Lung (tissue), 12 donors: Measurements from ENCODE around the gene MICALL1. TPM values are rescaled to one million over a fixed set of nuclear protein-coding genes. Genes with fewer than 3 reads are reported as not detected.

ENCODE experiments used
- ATAC-seq: fragments of 200-7000 bp; cut with Tn5 transposase; one replicate; pipeline ENCODE4 v1.9.1; 2020; ENCODE audit warnings: moderate number of reproducible peaks; ENCODE audit not compliant: insufficient read depth, low FRiP score
- DNase-seq, 3 donors: peaks; one replicate each; pipeline ENCODE4 v3.0.0-alpha.2; 2013 to 2017
- H3K27ac ChIP-seq, 2 donors: one replicate each; pipeline ENCODE4 v1.5.1; 2013; ENCODE audit warnings: mild to moderate bottlenecking in 2 of 2, moderate library complexity in 2 of 2, control low read depth in 1 of 2, inconsistent platforms in 1 of 2, low read depth in 1 of 2, low read length in 1 of 2
- H3K27me3 ChIP-seq, 3 donors: one replicate each; pipeline ENCODE4 v1.5.1; 2013; ENCODE audit warnings: low read length in 2 of 3; ENCODE audit not compliant: control insufficient read depth in 3 of 3, insufficient read depth in 3 of 3
- H3K36me3 ChIP-seq, 4 donors: one replicate each; pipeline ENCODE4 v1.5.1; 2013; ENCODE audit warnings: low read length in 4 of 4, mild to moderate bottlenecking in 1 of 4, moderate library complexity in 1 of 4; ENCODE audit not compliant: control insufficient read depth in 4 of 4, insufficient read depth in 4 of 4
- H3K4me1 ChIP-seq, 5 donors: one replicate each; pipeline ENCODE4 v1.5.1; 2013; ENCODE audit warnings: low read length in 5 of 5, mild to moderate bottlenecking in 2 of 5, moderate library complexity in 1 of 5; ENCODE audit not compliant: control insufficient read depth in 5 of 5, insufficient read depth in 5 of 5
- H3K4me3 ChIP-seq: one replicate; pipeline ENCODE4 v1.5.1; 2013; ENCODE audit warnings: mild to moderate bottlenecking, control low read depth, moderate library complexity
- H3K9ac ChIP-seq, 2 donors: one replicate each; pipeline ENCODE4 v1.5.1; 2013; ENCODE audit warnings: low read length in 2 of 2, control low read depth in 1 of 2; ENCODE audit not compliant: insufficient read depth in 1 of 2
- H3K9me3 ChIP-seq, 4 donors: one replicate each; pipeline ENCODE4 v1.5.1; 2013; ENCODE audit warnings: low read length in 3 of 4, mild to moderate bottlenecking in 1 of 4, moderate library complexity in 1 of 4; ENCODE audit not compliant: control insufficient read depth in 4 of 4, insufficient read depth in 3 of 4
- WGBS, 2 donors: extraction: QIAGEN DNeasy Blood & Tissue Kit; methylation state at CpG; one replicate each; pipeline ENCODE4 v1.1.7; 2013; 5-methylcytosine and 5-hydroxymethylcytosine counted together
- polyA plus RNA-seq, 2 donors: library from polyadenylated mRNA; stranded (reverse); fragments of 200-250 nt; gene quantifications; one replicate each; pipeline ENCODE4 v1.2.1, GENCODE V29; 2013
- total RNA-seq, 2 donors: library from RNA; depleted of rRNA in 1 of 2; stranded (reverse); fragments of >200 nt in 1 of 2; gene quantifications; one replicate each; pipeline ENCODE4 v1.2.1, GENCODE V29; 2014 to 2021
- TF ChIP-seq, protein P1 (sequence below): IDR thresholded peaks from 2 replicates; pipeline ENCODE4 v1.5.1; 2012; ENCODE audit warnings: mild to moderate bottlenecking; ENCODE audit errors: control extremely low read depth, extremely low read depth
- donor health status: control.
- donor health status: control.
- donor health status: Bipolar disorder and iron deficiency.
- donor health status: healthy.
- donor health status: DM: yes; HTN: yes; CAD: no.

The MICALL1 gene
- total and polyA plus RNA-seq, 4 donors: 12.9 to 29.1 (median 17.5) TPM

DNA sequence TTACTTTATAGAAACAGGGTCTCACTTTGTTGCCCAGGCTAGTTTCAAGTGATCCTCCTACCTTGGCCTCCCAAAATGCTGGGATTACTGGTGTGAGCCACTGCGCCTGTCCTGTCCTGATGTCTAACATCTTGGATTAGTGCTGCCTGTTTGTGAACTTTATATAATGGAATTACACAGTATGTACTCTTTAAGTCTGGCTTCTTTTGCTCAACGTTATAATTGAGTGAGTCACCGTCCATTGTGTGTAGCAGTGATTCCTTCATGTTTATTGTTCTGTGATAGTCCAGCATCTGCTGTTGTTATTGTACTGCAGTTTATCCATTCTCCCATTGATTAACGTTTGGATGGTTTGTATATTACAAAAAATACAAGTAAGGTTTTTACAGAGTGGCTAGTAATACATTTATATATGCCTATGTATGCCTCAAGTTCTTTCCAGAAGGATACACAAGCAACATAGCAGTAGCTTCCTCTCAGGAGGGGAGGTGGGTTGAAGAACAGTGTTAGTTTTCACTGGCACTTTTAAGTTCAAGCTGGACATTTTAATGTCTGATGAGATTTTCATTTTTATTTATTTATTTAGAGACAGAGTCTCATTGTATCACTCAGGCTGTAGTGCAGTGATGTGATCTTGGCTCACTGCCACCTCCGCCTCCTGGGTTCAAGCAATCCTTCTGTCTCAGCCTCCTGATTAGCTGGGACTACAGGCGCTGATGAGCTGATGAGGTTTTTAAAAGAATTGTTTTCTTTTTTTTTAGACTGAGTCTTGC lies 25.2 kb upstream of the MICALL1 start:
- 77 to 86% methylated on average over 6 of the region's 6 CpGs for WGBS, 2 donors
- H3K4me1 ChIP-seq: no peaks in the 10 kb centered on the region
- H3K27ac ChIP-seq: no peak overlapping the region
- H3K27me3 ChIP-seq: no peaks in the 10 kb centered on the region
- H3K4me3 ChIP-seq: no peak overlapping the region
- no peaks in the 10 kb centered on the region for H3K9me3 ChIP-seq
- peaks cover 25 to 38% (median 37%) of the 10 kb centered on the region in 4 donors for H3K36me3 ChIP-seq
- TF ChIP-seq, protein P1, sequence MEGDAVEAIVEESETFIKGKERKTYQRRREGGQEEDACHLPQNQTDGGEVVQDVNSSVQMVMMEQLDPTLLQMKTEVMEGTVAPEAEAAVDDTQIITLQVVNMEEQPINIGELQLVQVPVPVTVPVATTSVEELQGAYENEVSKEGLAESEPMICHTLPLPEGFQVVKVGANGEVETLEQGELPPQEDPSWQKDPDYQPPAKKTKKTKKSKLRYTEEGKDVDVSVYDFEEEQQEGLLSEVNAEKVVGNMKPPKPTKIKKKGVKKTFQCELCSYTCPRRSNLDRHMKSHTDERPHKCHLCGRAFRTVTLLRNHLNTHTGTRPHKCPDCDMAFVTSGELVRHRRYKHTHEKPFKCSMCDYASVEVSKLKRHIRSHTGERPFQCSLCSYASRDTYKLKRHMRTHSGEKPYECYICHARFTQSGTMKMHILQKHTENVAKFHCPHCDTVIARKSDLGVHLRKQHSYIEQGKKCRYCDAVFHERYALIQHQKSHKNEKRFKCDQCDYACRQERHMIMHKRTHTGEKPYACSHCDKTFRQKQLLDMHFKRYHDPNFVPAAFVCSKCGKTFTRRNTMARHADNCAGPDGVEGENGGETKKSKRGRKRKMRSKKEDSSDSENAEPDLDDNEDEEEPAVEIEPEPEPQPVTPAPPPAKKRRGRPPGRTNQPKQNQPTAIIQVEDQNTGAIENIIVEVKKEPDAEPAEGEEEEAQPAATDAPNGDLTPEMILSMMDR: no peak
- DNase-seq (no peak), ATAC-seq (no peak)
- H3K9ac ChIP-seq: no peak overlapping the region

DNA sequence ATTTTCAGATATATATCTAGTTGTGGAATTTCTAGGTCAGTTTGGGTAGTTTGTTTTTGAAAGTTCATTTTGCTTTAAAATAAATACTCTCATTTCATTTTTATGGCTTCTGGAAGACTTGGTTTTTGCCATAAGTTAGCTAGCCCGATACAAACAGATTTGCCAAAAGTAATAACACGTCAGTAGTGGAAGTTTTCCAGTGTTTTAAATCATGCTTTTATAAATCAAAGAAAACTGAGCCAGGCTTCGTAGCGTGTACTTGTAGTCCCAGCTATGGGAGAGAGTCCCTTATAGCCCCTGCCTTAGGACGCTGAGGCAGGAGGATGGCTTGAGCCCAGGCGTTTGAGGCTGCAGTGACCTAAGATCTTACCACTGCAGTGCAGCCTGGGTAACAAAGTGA lies 21.7 kb upstream of the MICALL1 start:
- Histone ChIP-seq H3K4me1 (peaks cover 0 to 15% (median 2%) of the 10 kb centered on the region in 5 donors), H3K27me3 (no peaks in the 10 kb centered on the region), H3K9ac (no peak overlapping the region), H3K36me3 (peaks cover 29 to 35% (median 33%) of the 10 kb centered on the region in 4 donors), H3K4me3 (no peak overlapping the region), H3K27ac (no peak overlapping the region), H3K9me3 (no peaks in the 10 kb centered on the region)
- WGBS, 2 donors: 86 to 92% methylated on average over 6 of the region's 6 CpGs
- peak in 1 of 3 donors; percentile 41 for DNase-seq
- no peak for ATAC-seq
- TF ChIP-seq, protein P1: no peak

DNA sequence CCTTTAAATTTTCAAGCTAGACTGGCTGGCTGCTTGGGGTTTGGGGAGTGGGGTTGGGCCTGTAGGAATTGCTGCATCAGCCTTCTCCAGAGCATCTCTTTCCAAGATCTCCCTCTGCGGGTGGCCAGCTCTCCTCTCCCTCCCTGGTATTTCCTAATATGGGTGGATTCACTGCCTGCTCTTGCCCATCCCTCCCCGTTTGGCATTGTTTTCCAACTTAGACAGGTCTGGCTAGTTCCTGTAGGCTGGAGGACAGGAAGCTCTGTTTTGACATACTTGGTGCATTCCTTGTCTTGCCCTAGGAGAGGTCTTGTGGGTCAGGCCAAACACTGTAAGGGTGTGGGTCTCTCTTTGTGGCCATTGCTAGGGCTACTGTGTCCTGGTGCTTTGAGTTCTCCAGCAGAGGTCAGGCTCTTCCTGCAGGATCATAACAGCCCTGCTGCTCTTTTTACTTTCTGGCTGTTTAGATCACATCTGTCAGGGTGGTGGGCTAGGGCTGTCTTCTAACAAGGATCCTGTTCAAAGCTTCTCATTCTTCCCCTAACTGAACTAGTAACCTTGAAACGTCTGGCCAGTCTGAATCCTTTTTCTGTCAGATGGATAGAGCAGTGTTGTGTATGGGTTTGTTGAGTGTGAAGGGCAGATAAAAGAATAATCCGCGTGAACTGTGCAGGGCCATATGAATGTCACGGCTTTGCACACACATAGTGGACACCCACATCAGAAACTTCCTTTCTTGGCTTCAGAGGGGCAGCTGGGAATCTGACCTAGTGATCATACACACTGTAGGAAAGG lies 18.3 kb upstream of the MICALL1 start:
- peaks cover 19 to 38% (median 26%) of the 10 kb centered on the region in 4 donors for H3K36me3 ChIP-seq
- WGBS, 2 donors: 54 to 68% methylated on average over 6 of the region's 6 CpGs
- ATAC-seq: peak; percentile 58

More for the DNA sequence above, 18.3 kb upstream of the MICALL1 start:
- Histone ChIP-seq H3K4me3 (no peak overlapping the region), H3K27me3 (no peaks in the 10 kb centered on the region), H3K9ac (peak overlapping the region; percentile 37 to 51), H3K27ac (peak overlapping the region in 1 of 2 donors; percentile 69), H3K4me1 (peaks cover 0 to 17% (median 5%) of the 10 kb centered on the region in 5 donors), H3K9me3 (no peaks in the 10 kb centered on the region)
- TF ChIP-seq, protein P1: peak; percentile 19
- peak; percentile 70 to 92 (median 90) for DNase-seq
